CD4-positive, alpha-beta T cell treated with Interleukin-12 subunit alpha and Interleukin-12 subunit beta, for 1 hour (primary cell): ENCODE results near the gene SLC25A4.
"Not testable (repeated sequence)": the region's sequence is repeated elsewhere in the genome, so short reads cannot be mapped to it uniquely, and the experiment has no call there.

Source experiments
- DNase-seq: peaks from one replicate; pipeline ENCODE4 v3.0.0-alpha.2; 2020

The SLC25A4 gene

DNA sequence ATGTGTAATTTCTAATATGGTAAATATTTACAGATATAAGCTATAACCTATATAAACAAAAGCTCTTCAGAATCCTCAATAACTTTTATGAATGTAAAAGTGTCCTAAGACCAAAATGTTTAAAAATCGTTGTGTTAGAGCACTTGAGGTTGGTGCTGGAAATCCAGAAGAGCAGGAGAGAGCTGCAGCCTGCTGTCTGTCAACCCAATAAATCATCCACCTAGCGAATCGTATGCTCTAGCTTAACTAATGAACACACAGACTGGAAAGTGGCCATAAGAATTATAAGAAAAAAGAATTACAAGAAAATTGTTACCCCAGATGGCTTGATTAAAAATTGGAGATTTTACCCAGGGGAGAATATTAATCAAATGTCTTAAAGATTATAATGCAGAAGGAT is 43.7 kb downstream of the SLC25A4 start:
- DNase-seq = no peak

- DNase-seq = no peak
Observed at GRCh38 chr4:185189606-185190305, 46.7 kb downstream of the SLC25A4 start.

- no peak for DNase-seq
Observed at GRCh38 chr4:185190306-185190856, 47.3 kb downstream of the SLC25A4 start.

GRCh38 chr4:185192059-185192458 is 49.0 kb downstream of the SLC25A4 start:
- DNase-seq = no peak

DNA sequence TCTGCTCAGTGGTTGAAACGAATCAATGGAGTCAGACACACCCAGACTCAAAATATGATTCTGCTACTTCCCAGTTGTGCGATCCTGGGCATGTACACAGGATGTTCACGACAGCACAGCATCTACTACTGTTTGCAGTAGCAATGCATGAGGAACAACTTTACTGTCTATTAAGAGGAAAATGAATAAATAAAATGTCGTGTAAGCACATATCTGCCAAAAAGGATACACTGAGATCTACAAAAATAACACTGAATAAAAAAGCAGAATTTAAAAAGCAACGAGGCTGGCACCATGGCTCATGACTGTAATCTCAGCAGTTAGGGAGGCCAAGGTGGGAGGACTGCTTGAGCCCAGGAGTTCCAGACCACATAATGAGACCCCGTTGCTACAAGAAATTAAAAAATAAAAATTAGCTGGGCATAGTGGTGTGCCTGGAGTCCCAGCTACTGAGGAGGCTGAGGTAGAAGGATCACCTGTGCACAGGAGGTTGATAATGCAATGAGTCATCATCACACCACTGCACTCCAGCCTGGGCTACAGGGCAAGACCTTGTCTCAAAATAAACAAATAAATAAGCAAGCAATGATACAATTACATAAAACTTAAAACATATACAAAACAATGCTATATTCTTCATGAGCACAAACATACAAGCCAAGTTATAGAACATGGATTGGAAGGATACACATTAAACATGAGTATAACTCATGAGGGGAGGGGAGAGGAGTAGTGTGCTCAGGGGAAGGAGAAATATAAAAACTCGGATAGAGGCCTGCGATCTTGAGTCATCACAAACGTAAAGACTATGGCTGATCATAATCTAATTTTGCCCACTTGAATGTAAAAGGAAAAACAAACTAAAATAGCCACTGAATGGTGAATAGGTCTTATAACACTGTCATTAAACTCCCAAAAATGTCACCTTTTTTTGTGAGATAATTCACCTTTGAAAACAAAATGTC is 52.1 kb downstream of the SLC25A4 start:
- DNase-seq = no peak

GRCh38 chr4:185196437-185196836 is 53.4 kb downstream of the SLC25A4 start:
- DNase-seq = no peak

GRCh38 chr4:185198189-185198588 is 55.1 kb downstream of the SLC25A4 start:
- not testable (repeated sequence) for DNase-seq
